GM19468 (cell line): Measurements from ENCODE around the gene OBI1.

Experiments
- ATAC-seq: cut with Tn5 transposase; IDR thresholded peaks from one replicate; pipeline ENCODE4 v1.9.1; 2021; ENCODE audit warnings: mild to moderate bottlenecking, moderate library complexity, moderate number of reproducible peaks; ENCODE audit not compliant: unreplicated experiment; ENCODE audit errors: extremely low read depth

The OBI1 gene

GRCh38 chr13:78593652-78594455 lies 65.1 kb downstream of the OBI1 start:
- ATAC-seq = no peak

GRCh38 chr13:78593129-78593528 lies 65.8 kb downstream of the OBI1 start:
- no peak for ATAC-seq

GRCh38 chr13:78592584-78592983 lies 66.4 kb downstream of the OBI1 start:
- ATAC-seq = no peak

- ATAC-seq = no peak
Observed at GRCh38 chr13:78589206-78589605, 69.7 kb downstream of the OBI1 start.

GRCh38 chr13:78587395-78587794 lies 71.6 kb downstream of the OBI1 start:
- no peak for ATAC-seq

- ATAC-seq = no peak
Observed at GRCh38 chr13:78586706-78587105, 72.2 kb downstream of the OBI1 start.

GRCh38 chr13:78576261-78576660 lies 82.7 kb downstream of the OBI1 start:
- ATAC-seq = no peak

GRCh38 chr13:78572459-78572858 lies 86.5 kb downstream of the OBI1 start:
- no peak for ATAC-seq

GRCh38 chr13:78569029-78569428 lies 89.9 kb downstream of the OBI1 start:
- no peak for ATAC-seq

GRCh38 chr13:78566631-78567030 lies 92.3 kb downstream of the OBI1 start:
- no peak for ATAC-seq
